GM18511 (cell line): Measurements from ENCODE around the gene CDC42EP1.
"Not testable (repeated sequence)": the region's sequence is repeated elsewhere in the genome, so short reads cannot be mapped to it uniquely, and the experiment has no call there.

ENCODE experiments used
- ATAC-seq: cut with Tn5 transposase; IDR thresholded peaks from one replicate; pipeline ENCODE4 v1.9.1; 2021; ENCODE audit warnings: mild to moderate bottlenecking, moderate library complexity; ENCODE audit not compliant: unreplicated experiment

CDC42EP1 gene

DNA sequence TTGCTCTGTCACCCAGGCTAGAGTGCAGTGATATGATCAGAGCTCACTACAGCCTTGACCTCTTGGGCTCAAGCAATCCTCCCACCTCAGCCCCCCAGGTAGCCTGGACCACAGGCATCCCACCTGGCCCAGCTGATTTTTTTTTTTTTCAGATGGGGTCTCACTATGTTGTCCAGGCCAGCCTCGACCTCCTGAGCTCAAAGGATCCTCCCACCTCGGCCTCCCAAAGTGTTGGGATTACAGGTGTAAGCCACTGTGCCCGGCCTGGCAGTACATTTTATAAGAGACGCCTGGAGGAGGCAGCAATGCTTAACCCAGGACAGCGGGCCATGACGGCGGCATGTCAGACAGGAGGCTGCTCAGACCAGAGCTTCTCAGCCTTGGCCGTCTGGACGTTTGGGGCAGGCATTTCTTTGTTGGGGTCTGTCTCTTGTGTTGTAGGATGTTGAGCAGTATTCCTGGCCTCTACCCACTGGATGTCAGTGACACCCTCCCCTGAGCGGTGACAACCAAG is 15.3 kb downstream of the CDC42EP1 start:
- ATAC-seq: no peak

DNA sequence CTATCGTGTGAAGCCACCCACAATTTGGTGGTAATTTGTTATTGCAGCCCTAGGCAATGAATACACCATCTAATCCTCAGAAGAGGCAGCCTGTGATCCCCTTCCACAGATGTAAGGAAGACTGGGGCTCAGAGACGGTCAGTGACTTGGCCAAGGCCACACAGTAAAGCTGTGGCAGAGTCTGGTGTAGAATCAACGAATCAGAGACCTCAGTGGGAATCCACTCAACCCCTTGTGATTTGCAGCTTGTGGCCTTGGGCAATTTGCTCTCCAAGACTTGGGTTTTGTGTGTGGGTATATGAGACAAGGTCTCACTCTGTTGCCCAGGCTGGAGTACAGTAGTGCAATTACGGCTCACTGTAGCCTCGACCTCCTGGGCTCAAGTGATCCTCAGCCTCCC is 17.7 kb downstream of the CDC42EP1 start:
- no peak for ATAC-seq

DNA sequence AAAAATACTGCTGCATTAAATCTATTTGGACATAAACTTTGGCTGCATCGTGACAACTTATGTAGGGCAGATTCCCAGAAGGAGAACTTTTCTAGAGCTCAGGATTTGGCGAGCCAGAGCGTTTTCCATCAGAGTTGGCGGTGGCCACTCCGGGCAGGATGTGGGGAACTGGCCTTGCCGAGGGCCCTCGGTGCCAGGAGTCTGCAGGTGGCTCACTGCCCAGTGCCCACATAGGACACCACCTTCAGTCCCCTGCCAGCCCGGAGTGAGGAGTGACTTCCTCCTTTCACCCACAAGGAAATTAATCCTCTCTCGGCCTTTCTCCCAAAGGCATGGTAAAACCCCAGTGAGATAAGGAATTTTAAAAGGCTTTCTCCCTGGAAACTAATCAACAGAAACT is 21.2 kb downstream of the CDC42EP1 start:
- ATAC-seq: no peak

DNA sequence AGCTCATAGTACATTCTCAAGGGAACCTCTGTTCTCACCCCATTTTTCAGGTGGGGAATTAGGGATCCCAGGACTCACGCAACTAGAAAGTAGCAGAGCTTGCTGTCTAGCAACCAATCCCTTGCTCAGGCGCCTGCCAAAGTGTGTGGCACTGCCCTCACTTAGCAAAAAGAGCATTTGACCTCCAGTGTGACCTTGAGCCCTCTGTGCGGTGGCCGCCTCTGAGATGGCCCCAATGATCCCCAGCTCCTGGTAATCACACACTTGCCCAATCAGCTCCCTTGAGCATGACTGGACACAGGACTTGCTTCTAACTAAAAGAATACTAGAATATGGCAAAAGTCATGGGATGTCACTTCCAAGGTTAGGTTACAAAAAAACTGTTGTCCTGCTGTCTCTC is 22.2 kb downstream of the CDC42EP1 start:
- no peak for ATAC-seq

DNA sequence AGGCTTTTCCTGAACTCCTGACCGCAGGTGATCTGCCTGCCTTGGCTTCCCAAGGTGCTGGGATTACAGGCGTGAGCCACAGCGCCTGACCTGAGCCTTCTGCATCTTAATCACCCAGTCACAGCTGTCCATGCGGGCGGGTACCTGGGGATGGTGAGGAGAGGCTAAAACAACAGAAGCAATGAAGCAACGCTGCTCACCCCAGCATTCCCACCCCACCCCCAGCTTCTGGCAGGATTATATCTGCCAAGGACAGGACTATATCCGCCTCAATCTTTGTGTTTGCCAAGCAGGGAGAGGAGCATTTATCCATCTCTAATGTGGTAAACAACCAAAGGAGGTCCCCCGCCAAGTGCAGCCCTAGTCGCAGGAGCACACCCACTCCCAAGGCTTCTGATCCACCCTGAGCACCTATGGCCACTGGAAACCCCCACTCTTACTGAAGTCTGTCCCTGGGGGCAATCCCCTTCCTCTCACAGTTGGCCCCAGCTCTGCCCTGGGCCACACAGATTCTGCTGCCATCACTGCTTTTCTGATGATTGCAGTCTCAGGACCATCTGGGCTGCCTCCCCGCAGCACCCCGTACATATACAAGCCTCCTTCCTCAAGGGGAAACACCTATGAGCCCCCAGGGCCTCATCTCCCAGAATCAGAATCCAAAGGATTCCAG is 28.4 kb downstream of the CDC42EP1 start:
- no peak for ATAC-seq

DNA sequence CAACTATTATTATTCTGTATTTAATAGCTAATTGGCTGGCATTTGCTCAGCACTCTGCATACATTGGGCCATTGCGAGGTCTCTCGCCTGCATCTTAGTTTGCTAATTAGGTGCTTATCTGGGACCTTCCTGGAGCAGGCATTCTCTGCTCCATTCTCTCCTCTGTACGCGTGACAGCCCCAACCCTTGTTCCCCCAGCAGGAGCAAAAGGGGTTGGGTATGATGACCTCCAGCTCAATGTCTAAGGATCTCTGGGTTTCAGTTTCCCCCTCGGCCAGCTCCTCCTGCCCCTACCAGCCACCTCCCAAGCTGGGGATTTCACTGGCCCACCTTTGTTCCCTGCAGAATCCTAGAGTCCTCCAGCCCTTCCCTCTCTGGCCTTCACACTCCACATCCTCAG is 29.4 kb downstream of the CDC42EP1 start:
- no peak for ATAC-seq

DNA sequence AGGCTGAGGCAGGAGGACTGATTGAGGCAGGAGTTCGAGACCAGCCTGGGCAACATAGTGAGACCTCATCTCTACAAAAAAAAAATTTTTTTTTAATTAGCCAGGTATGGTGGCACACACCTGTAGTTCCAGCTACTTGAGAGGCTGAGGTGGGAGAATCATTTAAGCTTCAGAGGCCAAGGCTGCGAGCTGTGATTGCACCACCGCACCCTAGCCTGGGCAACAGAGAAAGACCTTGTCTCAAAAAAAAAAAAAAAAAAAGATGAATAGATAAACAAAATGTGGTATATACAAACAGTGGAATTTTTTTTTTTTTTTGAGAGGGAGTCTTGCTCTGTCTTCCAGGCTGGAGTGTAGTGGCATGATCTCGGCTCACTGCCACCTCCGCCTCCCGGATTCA is 30.8 kb downstream of the CDC42EP1 start:
- ATAC-seq: not testable (repeated sequence)

DNA sequence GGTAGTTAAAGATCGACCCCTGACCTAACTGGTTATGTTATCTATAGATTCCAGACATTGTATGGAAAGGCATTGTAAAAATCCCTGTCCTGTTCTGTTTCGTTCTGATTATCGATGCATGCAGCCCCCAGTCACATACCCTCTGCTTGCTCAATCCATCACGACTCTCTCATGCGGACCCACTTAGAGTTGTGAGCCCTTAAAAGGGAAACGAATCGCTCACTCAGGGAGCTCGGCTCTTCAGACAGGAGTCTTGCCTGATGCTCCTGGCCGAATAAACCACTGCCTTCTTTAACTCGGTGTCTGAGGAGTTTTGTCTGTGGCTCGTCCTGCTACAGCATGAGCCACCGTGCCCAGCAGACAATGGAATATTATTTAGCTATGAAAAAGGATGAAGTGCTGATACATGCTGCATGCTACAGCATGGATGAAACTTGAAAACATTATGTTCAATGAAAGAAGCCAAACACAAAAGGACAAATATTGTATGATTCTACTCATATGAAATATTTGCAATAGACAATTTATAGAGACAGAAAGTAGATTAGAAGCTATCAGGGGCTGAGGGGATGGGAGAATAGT is 31.6 kb downstream of the CDC42EP1 start:
- ATAC-seq: no peak

DNA sequence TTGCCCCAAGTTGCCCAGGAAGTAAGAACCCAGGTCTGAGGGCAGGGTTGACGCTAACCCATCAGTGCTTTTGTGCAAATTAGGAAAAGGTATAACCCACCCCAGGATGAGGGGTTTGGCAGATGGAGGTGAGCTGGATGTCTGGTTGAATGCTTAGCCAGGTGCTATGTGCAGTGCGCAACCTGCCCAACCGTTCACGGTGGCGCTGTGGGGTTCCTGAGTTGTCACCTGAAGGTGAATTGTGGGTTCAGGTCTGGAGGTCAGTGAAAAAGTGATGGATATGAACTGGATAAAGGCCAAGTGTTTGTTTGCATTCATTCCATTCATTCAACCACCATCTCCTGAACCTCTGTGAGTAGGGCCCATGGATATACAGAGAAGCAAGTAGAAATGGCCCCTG is 34.0 kb downstream of the CDC42EP1 start:
- ATAC-seq: no peak

DNA sequence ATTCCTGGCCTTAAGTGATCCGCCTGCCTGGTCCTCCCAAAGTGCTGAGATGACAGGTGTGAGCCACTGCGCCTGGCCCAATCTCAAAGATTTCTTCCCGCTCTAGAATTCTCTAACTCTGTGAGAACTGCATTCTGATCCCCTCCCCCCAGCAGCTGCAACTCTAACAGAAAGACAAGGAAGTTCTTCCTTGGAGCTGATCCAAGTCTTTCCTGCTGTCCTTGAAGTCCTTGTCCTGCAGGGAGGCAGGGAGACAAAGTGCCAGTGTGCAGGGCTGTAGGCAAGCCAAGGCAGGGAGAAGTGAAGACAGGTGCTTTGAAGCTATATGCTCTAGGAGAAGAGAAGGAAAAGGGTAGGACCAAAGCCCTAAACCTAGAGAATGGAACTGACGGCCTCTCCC is 38.9 kb downstream of the CDC42EP1 start:
- ATAC-seq: no peak

DNA sequence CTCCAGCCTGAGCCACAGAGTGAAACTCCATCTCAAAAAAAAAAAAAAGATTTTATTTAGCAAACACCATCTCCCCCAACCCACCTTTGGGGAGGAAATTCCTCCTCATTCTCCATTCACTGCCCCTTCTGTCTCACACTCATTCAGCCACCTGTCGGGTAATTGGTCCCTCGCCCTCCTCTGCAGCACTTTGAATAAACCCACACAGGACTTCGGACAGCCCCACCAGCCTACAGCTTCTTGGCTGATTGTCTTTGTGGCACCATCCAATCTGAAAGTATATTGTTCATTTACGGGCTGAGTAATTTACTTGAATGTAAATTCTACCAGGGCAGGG is 40.9 kb downstream of the CDC42EP1 start:
- ATAC-seq: no peak

DNA sequence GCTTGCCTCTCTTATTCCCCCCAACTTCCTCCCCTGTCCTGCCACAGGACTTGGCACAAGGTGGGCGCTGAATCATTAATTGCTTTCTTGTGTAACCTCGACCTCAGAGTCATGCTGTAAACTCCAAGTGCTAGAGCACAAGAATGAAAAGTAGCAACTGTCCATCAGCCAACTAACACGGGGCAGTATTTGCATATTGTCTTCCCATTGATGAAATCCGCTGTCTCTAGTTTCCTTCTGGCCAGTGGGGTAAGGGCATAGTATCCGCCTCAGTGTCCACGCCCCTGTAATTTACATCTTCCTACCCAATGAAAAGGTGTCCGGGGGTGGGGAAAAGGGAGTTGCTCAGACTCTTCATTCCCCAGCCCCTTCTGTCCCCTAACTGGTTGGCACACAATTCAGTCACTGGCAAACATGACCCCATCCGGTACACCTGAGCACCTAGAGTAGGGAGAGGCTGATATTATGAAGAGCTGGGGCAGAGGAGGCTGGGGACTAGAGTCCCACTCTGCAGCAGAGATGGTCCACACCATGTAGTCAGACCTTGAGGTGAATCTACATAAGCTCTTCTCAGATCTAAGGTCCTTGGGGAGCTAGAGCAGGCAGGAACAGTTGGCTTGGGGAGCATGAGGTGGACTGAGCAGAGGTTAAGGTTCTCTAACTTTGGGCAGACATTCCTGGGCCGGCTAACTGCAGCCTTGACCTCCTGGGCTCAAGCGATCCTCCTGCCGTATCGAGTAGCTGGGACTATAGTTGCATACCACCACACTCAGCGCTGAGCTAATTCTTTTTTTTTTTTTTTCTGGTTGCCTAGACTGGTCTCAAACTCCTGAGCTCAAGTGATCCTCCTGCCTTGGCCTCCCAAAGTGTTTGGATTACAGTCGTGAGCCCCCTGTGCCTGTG is 41.5 kb downstream of the CDC42EP1 start:
- ATAC-seq: no peak

DNA sequence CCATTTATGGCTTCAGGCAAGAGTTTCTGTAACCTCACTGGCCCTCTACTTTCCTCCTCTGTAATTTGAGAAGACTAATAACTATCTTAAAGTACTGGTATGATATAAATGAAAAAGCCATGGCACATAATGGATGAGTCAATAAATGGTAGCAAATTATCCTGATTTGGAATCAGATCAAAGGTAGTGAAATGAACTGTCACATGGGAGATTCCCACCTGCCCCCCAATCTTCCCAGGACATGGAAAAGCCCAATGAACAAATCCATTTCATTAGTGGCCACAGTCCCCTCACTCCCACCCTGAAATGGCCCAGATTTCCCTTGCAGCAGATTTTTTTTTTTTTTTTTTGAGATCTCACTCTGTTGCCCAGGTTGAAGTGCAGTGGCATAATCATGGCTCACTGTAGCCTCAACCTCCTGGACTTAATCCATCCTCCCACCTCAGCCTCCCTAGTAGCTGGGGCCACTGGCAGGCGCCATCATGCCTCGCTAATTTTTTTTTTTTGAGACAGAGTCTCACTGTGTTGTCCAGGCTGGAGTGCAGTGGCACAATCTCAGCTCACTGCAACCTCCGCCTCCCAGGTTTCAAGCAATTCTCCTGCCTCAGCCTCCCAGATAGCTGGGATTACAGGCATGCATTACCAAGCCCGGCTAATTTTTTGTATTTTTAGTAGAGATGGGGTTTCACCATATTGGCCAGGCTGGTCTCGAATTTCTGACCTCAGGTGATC is 42.4 kb downstream of the CDC42EP1 start:
- not testable (repeated sequence) for ATAC-seq

DNA sequence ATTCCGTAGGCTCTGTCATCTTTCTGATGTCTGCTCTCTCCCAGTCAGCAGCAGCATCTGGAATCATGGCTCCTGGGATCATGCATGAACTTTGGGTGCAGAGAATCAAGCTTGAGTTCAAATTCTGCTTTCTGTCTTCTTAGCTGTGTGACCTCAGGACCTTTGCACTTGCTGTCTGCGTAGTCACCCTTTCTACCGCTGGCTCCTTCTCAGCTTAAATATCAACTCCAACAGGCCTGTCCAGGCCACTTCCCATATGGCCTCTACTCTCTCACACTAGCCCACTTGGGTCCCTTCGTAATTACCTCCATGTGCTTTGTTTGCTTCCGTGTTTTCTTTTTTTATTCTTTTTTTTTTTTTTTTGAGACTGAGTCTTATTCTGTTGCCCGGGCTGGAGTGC is 43.8 kb downstream of the CDC42EP1 start:
- no peak for ATAC-seq

DNA sequence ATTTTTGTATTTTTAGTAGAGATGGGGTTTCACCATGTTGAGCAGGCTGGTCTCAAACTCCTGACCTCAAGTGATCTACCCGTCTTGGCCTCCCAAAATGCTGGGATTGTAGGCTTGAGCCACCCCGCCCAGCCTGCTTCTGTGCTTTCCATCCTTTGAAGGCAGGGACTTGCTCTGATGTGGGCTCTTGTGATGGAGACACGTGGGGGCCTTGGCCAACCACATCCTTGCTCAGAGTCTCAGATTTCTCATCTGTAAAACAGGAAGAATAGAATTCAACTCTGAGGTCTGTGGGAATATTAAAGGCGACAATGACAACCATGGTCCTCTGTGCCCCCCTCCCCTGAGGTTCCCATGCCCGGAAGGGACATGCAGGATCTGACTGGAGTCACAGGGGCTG is 44.6 kb downstream of the CDC42EP1 start:
- ATAC-seq: no peak

DNA sequence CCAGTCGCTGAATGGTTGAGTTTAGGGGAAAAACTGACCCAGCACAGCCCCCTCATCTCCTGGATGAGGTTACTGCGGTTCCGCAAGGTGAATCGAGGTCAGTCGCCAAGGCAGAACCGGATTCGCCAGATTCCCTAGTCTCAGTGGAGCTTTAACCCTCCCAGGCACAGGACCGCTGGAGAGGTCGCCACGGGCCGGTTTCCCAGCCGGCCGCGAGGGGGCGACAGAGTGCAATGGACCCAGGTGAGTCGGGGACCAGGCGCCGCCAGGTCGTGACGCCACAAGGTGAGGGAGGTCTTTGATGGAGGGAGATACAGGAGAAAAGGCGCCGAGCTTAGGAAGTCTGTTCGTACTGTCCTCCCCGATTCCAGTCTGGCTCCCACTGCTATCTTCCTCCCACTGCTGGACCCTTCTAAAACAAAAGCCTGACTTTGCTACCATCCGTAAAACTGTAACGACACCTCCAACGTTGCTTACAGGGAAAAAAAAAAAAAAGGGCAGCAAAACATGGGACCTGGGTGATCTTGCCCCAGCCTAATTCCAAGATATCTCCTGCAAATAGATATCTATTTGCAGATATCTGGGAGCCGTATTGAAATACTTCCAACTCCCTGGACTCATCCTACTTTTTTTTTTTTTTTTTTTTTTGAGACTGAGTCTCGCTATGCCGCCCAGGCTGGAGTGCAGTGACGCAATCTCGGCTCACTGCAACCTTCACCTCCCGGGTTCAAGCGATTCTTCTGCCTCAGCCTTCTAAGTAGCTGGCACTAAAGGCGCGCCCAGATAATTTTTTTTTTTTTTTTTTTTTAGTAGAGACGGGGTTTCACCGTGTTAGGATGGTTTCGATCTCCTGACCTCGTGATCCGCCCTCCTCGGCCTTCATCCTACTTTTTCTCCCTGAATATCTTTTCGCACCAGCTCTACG is 47.0 kb downstream of the CDC42EP1 start:
- no peak for ATAC-seq

DNA sequence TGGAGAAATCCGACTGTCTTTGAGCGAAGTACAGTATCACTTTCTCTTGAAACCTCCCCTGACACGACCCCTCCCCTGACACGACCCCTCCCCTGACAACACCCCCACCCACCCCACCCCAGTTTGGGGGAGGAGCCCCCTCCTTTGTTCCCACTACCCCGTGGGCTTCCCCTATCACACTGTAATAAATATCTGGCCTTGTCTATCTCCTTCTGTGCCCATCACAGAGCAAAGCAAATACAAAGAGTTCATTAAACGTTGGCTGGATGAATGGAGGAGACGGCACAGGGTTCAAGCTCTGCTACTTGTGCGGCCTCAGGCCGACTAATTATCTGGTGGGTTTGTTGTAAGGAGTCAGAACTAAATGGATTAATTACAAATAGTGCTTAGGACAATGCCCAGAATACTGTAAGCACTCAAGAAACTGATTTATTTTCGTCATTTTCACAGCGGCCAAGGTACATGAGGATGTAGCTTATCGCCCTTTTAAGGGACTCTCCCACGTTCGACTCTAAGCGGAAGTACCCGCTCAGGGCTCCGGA is 47.7 kb downstream of the CDC42EP1 start:
- ATAC-seq: no peak

DNA sequence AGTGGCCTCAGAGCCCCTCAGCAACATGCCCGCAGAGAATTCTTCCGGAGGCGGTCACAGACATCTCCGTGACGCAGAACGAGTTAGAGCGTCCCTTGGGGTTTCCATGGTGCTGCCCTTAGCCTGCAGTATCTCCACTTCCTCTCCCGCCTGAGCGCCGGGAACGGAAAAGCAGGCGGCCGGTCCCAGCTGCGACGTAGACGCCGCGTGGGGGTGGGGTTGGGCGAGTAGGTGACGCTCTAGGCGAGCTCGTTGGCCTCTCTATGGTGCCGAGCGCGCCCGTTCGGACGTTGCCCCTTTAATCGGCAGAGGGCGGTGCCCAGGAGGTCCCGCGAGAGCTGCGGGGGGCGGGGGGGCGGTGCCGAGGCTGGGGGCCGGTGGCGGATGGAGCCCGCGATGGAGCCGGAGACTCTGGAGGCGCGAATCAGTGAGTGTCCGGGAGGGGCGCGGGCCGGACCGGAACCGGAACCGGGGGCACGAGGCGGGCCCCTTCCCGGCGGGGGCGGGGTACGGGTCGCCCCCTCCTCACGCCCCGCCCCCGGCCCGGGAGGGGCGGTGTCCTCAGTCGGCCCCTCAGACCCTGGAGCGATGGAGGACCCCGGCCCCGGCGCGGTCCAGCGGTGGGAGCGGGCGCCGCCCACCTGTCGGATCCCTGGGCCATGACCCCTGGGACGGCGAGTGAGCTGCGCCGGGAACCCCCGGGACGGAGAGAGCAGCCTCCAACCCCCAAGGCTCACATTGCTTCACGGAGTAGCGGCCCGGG is 48.4 kb downstream of the CDC42EP1 start, which contains the start of gene GGA1:
Gene GGA1, plus strand, starts transcription at position 358 of the 763 bp plus-strand sequence. Its CDS starts 27 bp downstream, at position 385.
- ATAC-seq: peak; percentile 83
